CD4-positive, alpha-beta T cell (primary cell): ENCODE results near the gene ADGRD1. TPM values are rescaled to one million over a fixed set of nuclear protein-coding genes. Genes with fewer than 3 reads are reported as not detected.

Experiments used
- ATAC-seq: fragments of 200-7000 bp; cut with Tn5 transposase; one replicate; pipeline ENCODE4 v1.10.0; 2022; ENCODE audit warnings: mild to moderate bottlenecking; ENCODE audit not compliant: poor library complexity
- CTCF ChIA-PET: fragments of 350-600 bp; sonication (Branson Sonifier 250); formaldehyde crosslinking; loops from one replicate; lab custom pipeline; 2021; ENCODE audit warnings: antibody characterized with exemption, inconsistent platforms; lab: Charles Lee
- POLR2A ChIA-PET: fragments of 350-600 bp; sonication (Branson Sonifier 250); formaldehyde crosslinking; loops from one replicate; lab custom pipeline; 2021; ENCODE audit warnings: antibody characterized with exemption, inconsistent platforms; lab: Charles Lee
- DNase-seq, 14 experiments: peaks; one replicate each; pipeline ENCODE4 v3.0.0-alpha.2; 2013 to 2020; ENCODE audit warnings: mixed read lengths in 2 of 14
- H3K27ac ChIP-seq, 2 donors: one replicate each; pipeline versions ENCODE4 v1.5.1 to v1.7.0; 2013; ENCODE audit warnings: low read length in 2 of 2, low read depth in 1 of 2, mild to moderate bottlenecking in 1 of 2
- H3K27me3 ChIP-seq, 2 experiments: 1 replicate in 1 of 2; 2 replicates in 1 of 2; pipeline versions ENCODE4 v1.6.1 to v1.7.0; 2013; ENCODE audit warnings: low read length in 2 of 2, control low read depth in 1 of 2, mild to moderate bottlenecking in 1 of 2, moderate library complexity in 1 of 2; ENCODE audit not compliant: insufficient read depth in 2 of 2, control insufficient read depth in 1 of 2
- H3K36me3 ChIP-seq: one replicate; pipeline ENCODE4 v1.6.1; 2013; ENCODE audit warnings: low read length, control low read depth; ENCODE audit not compliant: insufficient read depth
- H3K4me1 ChIP-seq: one replicate; pipeline ENCODE4 v1.6.1; 2013; ENCODE audit warnings: low read length, control low read depth; ENCODE audit not compliant: insufficient read depth
- H3K4me3 ChIP-seq: one replicate; pipeline ENCODE4 v1.5.1; 2013; ENCODE audit warnings: mild to moderate bottlenecking, low read length, moderate library complexity
- H3K9me3 ChIP-seq, 2 experiments: 1 replicate in 1 of 2; 2 replicates in 1 of 2; pipeline versions ENCODE4 v1.6.1 to v1.7.0; 2013; ENCODE audit warnings: low read length in 2 of 2, mild to moderate bottlenecking in 2 of 2, control low read depth in 1 of 2, moderate library complexity in 1 of 2; ENCODE audit not compliant: control insufficient read depth in 1 of 2, insufficient read depth in 1 of 2
- H3K27ac Mint-ChIP-seq: one replicate; pipeline ENCODE4 v1.8.0; 2020; ENCODE audit warnings: mixed read lengths
- H3K27me3 Mint-ChIP-seq: one replicate; pipeline ENCODE4 v1.8.0; 2021; ENCODE audit warnings: mixed read lengths
- H3K36me3 Mint-ChIP-seq: one replicate; pipeline ENCODE4 v1.8.0; 2021; ENCODE audit warnings: low read depth, mixed read lengths
- H3K4me1 Mint-ChIP-seq: one replicate; pipeline ENCODE4 v1.8.0; 2021; ENCODE audit warnings: low read depth, mixed read lengths
- H3K4me3 Mint-ChIP-seq: one replicate; pipeline ENCODE4 v1.8.0; 2020; ENCODE audit warnings: mild to moderate bottlenecking, mixed read lengths
- H3K9me3 Mint-ChIP-seq: one replicate; pipeline ENCODE4 v1.8.0; 2020; ENCODE audit warnings: mixed read lengths
- intact Hi-C, 2 experiments: fragments of 100-400 bp; cut with DNase I in 1 of 2; cut with micrococcal nuclease in 1 of 2; formaldehyde crosslinking; loops; one replicate each; pipeline versions ENCODE4 v1.15.1 to v1.9.0; 2023 to 2025; cut with DNase I, micrococcal nuclease
- total RNA-seq, 174 experiments: library from RNA in 2 of 174; stranded (reverse) in 2 of 174; gene quantifications; one replicate each; pipeline ENCODE4 v1.2.3 and lab custom pipeline; 2021 to 2026
- TF ChIP-seq, protein P1 (sequence below): fragments of 200-600 bp; IDR thresholded peaks from one replicate; pipeline ENCODE4 v1.8.0; 2022; ENCODE audit warnings: antibody characterized with exemption, mild to moderate bottlenecking

The ADGRD1 gene
- total RNA-seq, 2 experiments from 2014 or later, result 0.22 TPM; not detected in 1

DNA sequence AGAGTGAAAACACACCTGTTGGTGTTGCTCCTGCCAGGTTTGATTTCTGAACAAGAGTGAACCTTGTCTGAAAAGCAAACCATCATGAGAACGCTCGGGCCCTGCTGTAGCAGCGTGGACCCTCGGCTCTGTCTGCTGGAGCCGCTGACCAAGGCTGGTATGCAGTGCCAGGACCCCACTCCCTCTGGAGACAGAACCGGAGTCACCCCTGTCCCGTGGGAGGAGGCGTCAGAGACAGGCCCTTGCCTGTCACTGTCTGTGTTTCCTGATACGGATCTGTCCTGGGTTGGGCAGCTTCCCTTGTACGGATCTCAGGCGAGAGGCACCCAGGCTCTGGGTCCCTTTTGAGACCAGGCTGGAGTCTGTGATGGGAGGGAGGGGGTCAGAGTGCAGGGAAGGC is 111.6 kb downstream of the ADGRD1 start:
- H3K4me3 Mint-ChIP-seq, result no peak overlapping the region
- DNase-seq, result no peak
- H3K36me3 Mint-ChIP-seq, result no peaks in the 10 kb centered on the region
- ATAC-seq, result no peak
- H3K27ac ChIP-seq, result no peak overlapping the region
- H3K4me3 ChIP-seq, result no peak overlapping the region
- H3K4me1 ChIP-seq, result no peaks in the 10 kb centered on the region
- no peaks in the 10 kb centered on the region for H3K36me3 ChIP-seq
- no peaks in the 10 kb centered on the region for H3K9me3 Mint-ChIP-seq
- no peak overlapping the region for H3K27ac Mint-ChIP-seq
- peaks cover 0 to 4% of the 10 kb centered on the region in 2 experiments for H3K9me3 ChIP-seq
- H3K4me1 Mint-ChIP-seq, result no peaks in the 10 kb centered on the region
- peaks cover 28% of the 10 kb centered on the region for H3K27me3 Mint-ChIP-seq
- ChIA-PET POLR2A (no interaction called here), CTCF (no interaction called here)
- intact Hi-C loops, result no loop called here
- H3K27me3 ChIP-seq, result peaks cover 0 to 10% of the 10 kb centered on the region in 2 experiments
- TF ChIP-seq, protein P1, sequence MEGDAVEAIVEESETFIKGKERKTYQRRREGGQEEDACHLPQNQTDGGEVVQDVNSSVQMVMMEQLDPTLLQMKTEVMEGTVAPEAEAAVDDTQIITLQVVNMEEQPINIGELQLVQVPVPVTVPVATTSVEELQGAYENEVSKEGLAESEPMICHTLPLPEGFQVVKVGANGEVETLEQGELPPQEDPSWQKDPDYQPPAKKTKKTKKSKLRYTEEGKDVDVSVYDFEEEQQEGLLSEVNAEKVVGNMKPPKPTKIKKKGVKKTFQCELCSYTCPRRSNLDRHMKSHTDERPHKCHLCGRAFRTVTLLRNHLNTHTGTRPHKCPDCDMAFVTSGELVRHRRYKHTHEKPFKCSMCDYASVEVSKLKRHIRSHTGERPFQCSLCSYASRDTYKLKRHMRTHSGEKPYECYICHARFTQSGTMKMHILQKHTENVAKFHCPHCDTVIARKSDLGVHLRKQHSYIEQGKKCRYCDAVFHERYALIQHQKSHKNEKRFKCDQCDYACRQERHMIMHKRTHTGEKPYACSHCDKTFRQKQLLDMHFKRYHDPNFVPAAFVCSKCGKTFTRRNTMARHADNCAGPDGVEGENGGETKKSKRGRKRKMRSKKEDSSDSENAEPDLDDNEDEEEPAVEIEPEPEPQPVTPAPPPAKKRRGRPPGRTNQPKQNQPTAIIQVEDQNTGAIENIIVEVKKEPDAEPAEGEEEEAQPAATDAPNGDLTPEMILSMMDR, result no peak

DNA sequence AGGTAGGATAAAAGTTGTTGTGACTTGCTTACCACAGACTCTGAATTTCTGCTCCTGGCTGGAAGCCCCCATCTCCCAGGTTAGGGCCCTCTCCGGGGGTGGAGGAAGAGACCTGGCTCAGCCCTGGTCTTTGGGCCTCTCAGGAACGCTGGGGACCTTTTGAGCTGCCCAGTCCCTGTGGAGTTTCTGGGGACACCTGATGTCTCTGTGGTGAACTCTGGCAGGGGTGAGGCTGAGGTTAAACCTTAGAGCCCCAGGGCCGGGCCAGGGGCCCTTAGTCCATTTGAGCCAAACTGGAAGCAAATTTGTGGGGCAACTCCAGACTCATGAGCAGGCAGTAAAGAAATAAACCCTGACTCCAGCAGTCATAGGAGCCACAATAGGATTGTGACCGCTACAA is 112.1 kb downstream of the ADGRD1 start:
- CTCF ChIA-PET, result no interaction called here
- peaks cover 0 to 4% of the 10 kb centered on the region in 2 experiments for H3K9me3 ChIP-seq
- Mint-ChIP-seq H3K27me3 (peaks cover 28% of the 10 kb centered on the region), H3K36me3 (no peaks in the 10 kb centered on the region), H3K4me1 (no peaks in the 10 kb centered on the region), H3K27ac (no peak overlapping the region), H3K9me3 (no peaks in the 10 kb centered on the region), H3K4me3 (no peak overlapping the region)
- H3K36me3 ChIP-seq, result no peaks in the 10 kb centered on the region
- POLR2A ChIA-PET, result no interaction called here
- TF ChIP-seq, protein P1, result no peak
- H3K27me3 ChIP-seq, result peaks cover 0 to 9% of the 10 kb centered on the region in 2 experiments
- DNase-seq (no peak), ATAC-seq (no peak)
- no peaks in the 10 kb centered on the region for H3K4me1 ChIP-seq
- no peak overlapping the region for H3K4me3 ChIP-seq
- intact Hi-C loops, result no loop called here
- no peak overlapping the region for H3K27ac ChIP-seq

DNA sequence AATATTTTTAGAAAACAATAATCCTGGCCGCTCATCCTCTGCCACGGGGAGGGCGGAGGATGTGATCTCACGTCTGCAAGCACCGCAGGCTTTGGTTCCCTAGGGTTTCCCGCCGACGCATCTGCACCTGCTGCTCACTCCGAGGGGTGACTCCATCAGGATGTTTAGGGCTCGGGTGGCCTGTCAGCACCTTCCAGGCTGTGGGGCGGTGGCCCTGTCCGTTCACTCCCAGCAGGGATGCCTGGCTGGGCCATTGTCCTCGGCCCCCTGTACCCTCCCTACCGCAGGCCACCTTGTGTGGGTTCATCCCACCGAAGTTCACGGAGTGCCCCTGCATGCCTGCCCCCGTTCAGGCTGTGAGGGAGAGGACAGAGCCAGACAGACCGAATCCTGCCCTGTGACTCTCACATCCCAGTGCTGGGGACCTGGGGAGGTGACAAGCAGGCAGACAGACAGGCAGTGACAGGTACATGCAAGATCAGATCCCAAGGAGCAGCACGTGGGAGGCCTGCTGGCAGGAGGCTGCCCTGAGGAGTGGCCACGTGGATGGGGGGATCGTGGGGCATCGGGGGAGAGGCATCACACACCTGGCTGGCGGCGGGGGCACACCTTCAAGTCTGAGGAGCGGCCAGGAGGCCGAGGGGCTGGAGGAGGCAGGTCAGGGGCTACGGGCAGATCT is 112.6 kb downstream of the ADGRD1 start:
- Histone ChIP-seq H3K27me3 (peaks cover 0 to 9% of the 10 kb centered on the region in 2 experiments), H3K9me3 (peaks cover 0 to 4% of the 10 kb centered on the region in 2 experiments), H3K27ac (no peak overlapping the region), H3K4me3 (no peak overlapping the region), H3K4me1 (no peaks in the 10 kb centered on the region), H3K36me3 (no peaks in the 10 kb centered on the region)
- H3K4me1 Mint-ChIP-seq, result no peaks in the 10 kb centered on the region
- no peak for ATAC-seq
- no peak overlapping the region for H3K4me3 Mint-ChIP-seq
- ChIA-PET POLR2A (no interaction called here), CTCF (no interaction called here)
- no peak for DNase-seq
- no peaks in the 10 kb centered on the region for H3K36me3 Mint-ChIP-seq
- TF ChIP-seq, protein P1, result no peak
- intact Hi-C loops, result no loop called here
- peaks cover 25% of the 10 kb centered on the region for H3K27me3 Mint-ChIP-seq
- H3K27ac Mint-ChIP-seq, result no peak overlapping the region
- H3K9me3 Mint-ChIP-seq, result no peaks in the 10 kb centered on the region
